ENCODE results near the gene SAFB2.
A peak's percentile ranks its signal among the peaks of the same experiment; 100 is the strongest.

Gene SAFB2

DNA sequence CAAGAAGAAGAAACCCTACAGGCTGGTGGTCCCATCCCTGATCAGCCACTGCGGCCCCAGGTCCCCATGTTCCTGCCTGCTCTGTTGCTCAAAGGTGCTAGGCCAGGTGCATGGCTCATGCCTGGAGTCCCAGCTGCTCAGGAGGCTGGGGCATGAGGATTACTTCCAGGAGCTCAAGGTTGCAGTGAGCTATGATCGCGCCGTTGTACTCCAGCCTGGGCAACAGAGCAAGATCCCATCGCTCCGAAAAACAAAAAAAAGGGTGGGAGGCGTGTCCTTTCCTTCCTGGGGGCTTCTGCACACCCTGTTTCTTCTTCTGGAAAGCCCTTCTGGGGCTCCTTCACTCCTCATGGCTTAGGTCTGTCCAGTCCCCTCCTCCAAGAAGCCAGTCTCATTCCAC lies 42.9 kb downstream of the SAFB2 start:
- no peak for DNase-seq (ENCODE audit: low read depth in 3 of 3)

- no peak for DNase-seq (ENCODE audit: low read depth in 3 of 3)
Measured at GRCh38 chr19:5579286-5579685, 43.3 kb downstream of the SAFB2 start.

- DNase-seq (ENCODE audit: low read depth in 3 of 3): peak; percentile 33 to 62 (median 55)
Measured at GRCh38 chr19:5578097-5578846, 44.3 kb downstream of the SAFB2 start.

DNA sequence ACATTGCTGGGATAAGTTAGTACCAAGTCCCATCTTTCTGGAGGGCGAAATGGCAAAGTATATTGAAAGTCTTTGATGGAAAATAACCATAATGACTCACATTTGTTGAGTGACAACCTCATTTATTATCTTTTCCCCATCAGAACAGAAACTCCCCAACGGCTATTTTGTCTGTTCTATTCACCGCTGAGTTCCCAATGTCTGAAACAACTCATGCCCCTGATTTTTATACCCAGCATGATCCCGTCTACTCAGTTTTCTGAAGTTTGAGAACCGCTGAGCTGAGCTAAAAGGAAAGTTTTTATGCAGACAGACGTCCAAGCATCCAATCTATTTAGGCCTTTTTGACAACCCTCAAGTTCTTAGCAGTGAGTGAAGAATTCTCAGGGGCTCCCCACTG lies 47.0 kb downstream of the SAFB2 start:
- no peak for DNase-seq (ENCODE audit: low read depth in 3 of 3)

- no peak for DNase-seq (ENCODE audit: low read depth in 3 of 3)
Measured at GRCh38 chr19:5572556-5573286, 49.9 kb downstream of the SAFB2 start.

GRCh38 chr19:5571777-5572176 lies 50.8 kb downstream of the SAFB2 start:
- DNase-seq (ENCODE audit: low read depth in 3 of 3): no peak

GRCh38 chr19:5567970-5568407 lies 54.6 kb downstream of the SAFB2 start:
- DNase-seq (ENCODE audit: low read depth in 3 of 3): no peak

- DNase-seq (ENCODE audit: low read depth in 3 of 3): no peak
Measured at GRCh38 chr19:5567360-5567969, 55.1 kb downstream of the SAFB2 start, which contains the start of gene TINCR. TSS of gene TINCR (minus strand) at chr19:5567953.

GRCh38 chr19:5564930-5565329 lies 57.6 kb downstream of the SAFB2 start:
- DNase-seq (ENCODE audit: low read depth in 3 of 3): no peak

- no peak for DNase-seq (ENCODE audit: low read depth in 3 of 3)
Measured at GRCh38 chr19:5563935-5564612, 58.5 kb downstream of the SAFB2 start.

- DNase-seq (ENCODE audit: low read depth in 3 of 3): no peak
Measured at GRCh38 chr19:5563008-5563431, 59.6 kb downstream of the SAFB2 start.

DNA sequence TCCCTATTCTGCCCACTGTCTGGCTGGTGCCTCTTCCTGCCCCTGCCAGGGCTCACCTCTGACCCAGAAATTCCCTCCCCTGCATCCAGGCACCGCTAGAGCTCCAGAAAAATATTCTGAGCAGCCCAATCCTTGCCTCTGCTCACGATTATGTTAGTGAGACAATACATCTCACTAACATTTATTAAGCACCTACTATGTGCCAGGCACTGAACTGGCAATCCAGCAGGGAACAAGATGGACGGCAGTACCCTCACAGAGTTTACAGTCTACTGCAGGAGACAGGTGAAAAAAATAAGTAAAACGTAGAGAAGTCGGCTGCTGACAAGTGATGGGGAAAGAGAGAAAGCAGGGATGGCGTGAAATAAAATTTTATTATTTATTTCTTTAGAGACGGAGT lies 60.3 kb downstream of the SAFB2 start:
- no peak for DNase-seq (ENCODE audit: low read depth in 3 of 3)

DNA sequence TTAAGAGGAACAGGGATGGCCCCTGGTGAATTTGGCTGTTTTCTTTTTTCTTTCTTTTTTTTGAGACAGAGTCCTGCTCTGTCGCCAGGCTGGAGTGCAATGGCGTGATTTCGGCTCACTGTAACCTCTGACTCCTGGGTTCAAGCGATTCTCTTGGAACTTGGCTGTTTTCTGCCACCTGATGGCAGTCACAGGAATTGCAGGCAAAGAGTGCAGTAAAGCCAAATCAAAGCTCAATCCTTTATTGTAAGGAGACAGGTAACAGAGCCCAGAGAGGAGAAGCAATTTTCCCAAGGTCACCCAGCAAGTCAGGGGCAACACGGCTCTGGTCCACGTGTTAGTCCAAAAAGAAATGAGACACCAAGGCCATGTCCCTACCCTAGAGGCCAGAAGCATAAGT lies 61.0 kb downstream of the SAFB2 start:
- no peak for DNase-seq (ENCODE audit: low read depth in 3 of 3)

DNA sequence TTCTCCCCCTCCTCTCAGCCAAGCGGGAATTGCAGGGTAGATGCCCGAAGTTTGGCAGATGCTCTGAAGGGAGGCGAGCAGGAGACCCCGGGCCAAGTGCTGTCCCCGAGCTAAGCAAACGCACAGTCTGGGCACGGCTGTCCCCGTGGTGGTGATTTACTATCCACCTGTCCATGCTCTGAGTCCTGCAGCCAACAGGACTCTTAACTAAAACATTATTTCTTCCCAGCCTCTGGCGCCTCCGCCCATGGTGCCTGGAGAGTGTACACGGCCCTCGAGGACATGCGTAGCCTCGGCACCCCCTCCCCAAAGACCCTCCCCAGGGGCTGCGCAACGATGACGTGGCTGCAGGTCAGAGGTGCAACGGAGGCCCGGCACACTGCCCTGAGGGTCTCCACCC lies 62.4 kb downstream of the SAFB2 start:
- no peak for DNase-seq (ENCODE audit: low read depth in 3 of 3)

GRCh38 chr19:5559804-5560133 lies 62.8 kb downstream of the SAFB2 start:
- DNase-seq (ENCODE audit: low read depth in 3 of 3): no peak

- DNase-seq (ENCODE audit: low read depth in 3 of 3): no peak
Measured at GRCh38 chr19:5558101-5558621, 64.4 kb downstream of the SAFB2 start.

DNA sequence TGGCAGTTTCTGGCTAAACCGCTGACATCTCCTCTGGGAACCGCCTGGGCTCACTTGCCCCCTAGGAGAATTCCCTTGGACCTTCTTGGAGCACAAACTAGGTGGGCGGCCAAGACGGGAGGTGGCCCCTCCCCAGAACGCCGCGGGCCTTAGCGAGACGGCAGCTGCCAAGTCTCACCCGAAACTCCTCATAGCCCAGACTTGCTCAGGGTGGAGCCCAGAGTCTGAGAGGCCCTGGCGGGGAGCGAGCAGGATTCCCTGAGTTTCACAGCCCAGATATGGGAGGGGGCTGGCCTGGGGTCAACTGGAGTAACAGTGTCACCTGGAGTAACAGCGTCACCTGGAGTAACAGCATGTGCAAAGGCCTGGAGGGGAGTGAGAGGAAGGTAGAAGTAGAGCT lies 64.9 kb downstream of the SAFB2 start:
- DNase-seq (ENCODE audit: low read depth in 3 of 3): no peak

- DNase-seq (ENCODE audit: low read depth in 3 of 3): no peak
Measured at GRCh38 chr19:5554828-5555227, 67.7 kb downstream of the SAFB2 start.

GRCh38 chr19:5553892-5554291 lies 68.7 kb downstream of the SAFB2 start:
- no peak for DNase-seq (ENCODE audit: low read depth in 3 of 3)

DNA sequence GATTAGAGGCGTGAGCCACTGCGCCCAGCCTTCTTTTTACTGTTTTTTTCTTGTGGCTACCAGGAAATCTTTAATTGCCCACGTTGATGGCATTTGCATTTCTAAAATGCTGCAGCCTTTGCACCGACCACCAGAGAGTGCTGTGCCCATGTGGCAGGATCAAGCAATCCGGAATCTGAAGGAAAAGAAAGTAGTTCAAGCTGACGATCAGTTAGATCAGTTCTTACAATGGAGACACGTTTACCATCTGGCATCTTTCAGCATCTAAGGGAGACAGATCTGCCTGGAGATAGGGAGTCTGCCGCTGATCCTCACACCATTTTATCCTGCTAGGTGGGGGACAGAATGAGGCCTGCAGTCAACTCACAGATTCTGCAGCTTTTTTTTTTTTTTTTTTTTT lies 74.7 kb downstream of the SAFB2 start:
- no peak for DNase-seq (ENCODE audit: low read depth in 3 of 3)

DNA sequence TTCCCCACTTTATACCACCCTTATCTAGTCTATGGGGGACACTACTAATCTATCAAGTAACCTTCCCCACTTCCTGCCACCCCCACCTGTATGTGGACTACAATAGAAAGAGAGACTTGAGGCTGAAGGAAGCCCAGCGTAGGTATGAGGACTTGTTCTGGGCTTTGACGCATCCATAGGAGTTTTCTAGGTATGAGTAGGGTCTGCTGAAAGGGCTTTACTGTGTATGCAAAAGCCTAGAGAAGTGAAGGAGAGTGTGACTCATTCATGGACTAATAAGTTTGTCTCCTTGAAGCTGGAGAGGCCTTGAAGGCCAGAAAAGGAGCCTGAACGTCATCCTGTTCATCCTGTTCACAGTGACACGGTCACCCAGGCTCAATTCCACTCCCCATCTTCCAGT lies 76.6 kb downstream of the SAFB2 start:
- DNase-seq (ENCODE audit: low read depth in 3 of 3): no peak

GRCh38 chr19:5545051-5545450 lies 77.5 kb downstream of the SAFB2 start:
- DNase-seq (ENCODE audit: low read depth in 3 of 3): no peak
